Liver (tissue), 9 donors: Measurements from ENCODE around the gene TPM4. TPM values are rescaled to one million over a fixed set of nuclear protein-coding genes. Genes with fewer than 3 reads are reported as not detected.
"Not testable (repeated sequence)": the region's sequence is repeated elsewhere in the genome, so short reads cannot be mapped to it uniquely, and the experiment has no call there.

Experiments used
- DNase-seq: peaks from one replicate; pipeline ENCODE4 v3.0.0-alpha.2; 2017; ENCODE audit warnings: low spot score
- H3K27ac ChIP-seq, 2 donors: one replicate each; pipeline ENCODE4 v1.7.0; 2013; ENCODE audit warnings: inconsistent platforms in 2 of 2, low read length in 2 of 2, control low read depth in 1 of 2, low read depth in 1 of 2, mild to moderate bottlenecking in 1 of 2
- H3K27me3 ChIP-seq, 4 donors: one replicate each; pipeline versions ENCODE4 v1.6.1 to v1.7.0; 2013; ENCODE audit warnings: low read length in 3 of 4, inconsistent platforms in 1 of 4, mild to moderate bottlenecking in 1 of 4, moderate library complexity in 1 of 4; ENCODE audit not compliant: control insufficient read depth in 4 of 4, insufficient read depth in 4 of 4
- H3K36me3 ChIP-seq, 4 donors: one replicate each; pipeline versions ENCODE4 v1.6.1 to v1.7.0; 2013; ENCODE audit warnings: low read length in 3 of 4, mild to moderate bottlenecking in 3 of 4, low read depth in 1 of 4, moderate library complexity in 1 of 4; ENCODE audit not compliant: control insufficient read depth in 4 of 4, insufficient read depth in 3 of 4
- H3K4me1 ChIP-seq, 4 donors: one replicate each; pipeline versions ENCODE4 v1.6.1 to v1.7.0; 2013; ENCODE audit warnings: low read length in 3 of 4, mild to moderate bottlenecking in 3 of 4, moderate library complexity in 1 of 4; ENCODE audit not compliant: control insufficient read depth in 4 of 4, insufficient read depth in 4 of 4
- H3K4me3 ChIP-seq, 3 donors: one replicate each; pipeline versions ENCODE4 v1.6.1 to v1.7.0; 2013; ENCODE audit warnings: low read length in 3 of 3, control low read depth in 1 of 3, low read depth in 1 of 3, mild to moderate bottlenecking in 1 of 3
- H3K9ac ChIP-seq, 2 donors: one replicate each; pipeline ENCODE4 v1.7.0; 2013; ENCODE audit warnings: low read length in 2 of 2, mild to moderate bottlenecking in 2 of 2, moderate library complexity in 2 of 2, control low read depth in 1 of 2, low read depth in 1 of 2
- H3K9me3 ChIP-seq, 4 donors: one replicate each; pipeline versions ENCODE4 v1.6.1 to v1.7.0; 2013; ENCODE audit warnings: low read length in 3 of 4; ENCODE audit not compliant: control insufficient read depth in 4 of 4
- EGR1 ChIP-seq, 2 donors: IDR thresholded peaks; 2 replicates each; pipeline ENCODE4 v1.6.1; 2016 to 2018; ENCODE audit warnings: antibody characterized with exemption in 2 of 2, low read depth in 2 of 2
- FOXA1 ChIP-seq: IDR thresholded peaks from 2 replicates; pipeline ENCODE4 v1.6.1; 2016; ENCODE audit warnings: antibody characterized with exemption
- FOXA2 ChIP-seq: IDR thresholded peaks from 2 replicates; pipeline ENCODE4 v1.6.1; 2016; ENCODE audit warnings: antibody characterized with exemption
- GABPA ChIP-seq, 2 donors: IDR thresholded peaks in 1 of 2; conservative IDR thresholded peaks in 1 of 2; 2 replicates each; pipeline ENCODE4 v1.6.1; 2016; ENCODE audit warnings: antibody characterized with exemption in 2 of 2, mild to moderate bottlenecking in 1 of 2, moderate library complexity in 1 of 2
- HNF4A ChIP-seq, 2 donors: conservative IDR thresholded peaks; 2 replicates each; pipeline ENCODE4 v1.6.1; 2016; ENCODE audit warnings: antibody characterized with exemption in 2 of 2, mild to moderate bottlenecking in 2 of 2
- HNF4G ChIP-seq: IDR thresholded peaks from 2 replicates; pipeline ENCODE4 v1.6.1; 2016; ENCODE audit warnings: antibody characterized with exemption
- JUND ChIP-seq, 2 donors: IDR thresholded peaks; 2 replicates each; pipeline ENCODE4 v1.6.1; 2016; ENCODE audit warnings: antibody characterized with exemption in 2 of 2
- MAX ChIP-seq: IDR thresholded peaks from 2 replicates; pipeline ENCODE4 v1.6.1; 2016; ENCODE audit warnings: antibody characterized with exemption
- NR2F2 ChIP-seq: IDR thresholded peaks from 2 replicates; pipeline ENCODE4 v1.6.1; 2016; ENCODE audit warnings: antibody characterized with exemption
- RAD21 ChIP-seq, 2 donors: IDR thresholded peaks; 2 replicates each; pipeline ENCODE4 v1.6.1; 2016; ENCODE audit warnings: antibody characterized with exemption in 2 of 2, mild to moderate bottlenecking in 2 of 2
- RXRA ChIP-seq, 2 donors: IDR thresholded peaks; 2 replicates each; pipeline ENCODE4 v1.6.1; 2017 to 2018; ENCODE audit warnings: antibody characterized with exemption in 2 of 2, mild to moderate bottlenecking in 1 of 2
- SP1 ChIP-seq: IDR thresholded peaks from 2 replicates; pipeline ENCODE4 v1.6.1; 2018; ENCODE audit warnings: antibody characterized with exemption, mild to moderate bottlenecking
- TAF1 ChIP-seq: conservative IDR thresholded peaks from 2 replicates; pipeline ENCODE4 v1.6.1; 2016; ENCODE audit warnings: antibody characterized with exemption, mild to moderate bottlenecking
- YY1 ChIP-seq: IDR thresholded peaks from 2 replicates; pipeline ENCODE4 v1.6.1; 2016; ENCODE audit warnings: antibody characterized with exemption, mild to moderate bottlenecking
- ZBTB33 ChIP-seq: IDR thresholded peaks from 2 replicates; pipeline ENCODE4 v1.6.1; 2016; ENCODE audit warnings: antibody characterized with exemption
- WGBS: extraction: QIAGEN DNeasy Blood & Tissue Kit; methylation state at CpG from one replicate; pipeline ENCODE4 v1.1.7; 2013; 5-methylcytosine and 5-hydroxymethylcytosine counted together
- polyA plus RNA-seq, 2 donors: library from polyadenylated mRNA; stranded (reverse) in 1 of 2; unstranded in 1 of 2; fragments of 200-250 nt in 1 of 2; fragments of >200 nt in 1 of 2; fragmentation: Nextera tagmentation in 1 of 2; extraction: Ambion mirVana in 1 of 2; gene quantifications; one replicate each; pipeline versions ENCODE4 v1.2.1 to v1.2.3, GENCODE V29; 2013 to 2015
- total RNA-seq, 2 donors: library from RNA; depleted of rRNA; stranded (reverse); fragments of >200 nt; gene quantifications; one replicate each; pipeline ENCODE4 v1.2.3, GENCODE V29; 2014
- TF ChIP-seq, protein P1 (sequence below): IDR thresholded peaks from 2 replicates; pipeline ENCODE4 v1.6.1; 2016; ENCODE audit warnings: antibody characterized with exemption, mild to moderate bottlenecking
- TF ChIP-seq, protein P2 (sequence below): fragments of 150-350 bp; IDR thresholded peaks from 2 replicates; pipeline ENCODE4 v1.5.1; 2017; ENCODE audit warnings: improper control_type of control experiment, low read depth, low read length; ENCODE audit not compliant: missing input control
- TF ChIP-seq, protein P3 (sequence below): IDR thresholded peaks from 2 replicates; pipeline ENCODE4 v1.6.1; 2016; ENCODE audit warnings: antibody characterized with exemption
- donor health status: healthy.
- donor health status: healthy.
- donor health status: healthy.
- donor health status: healthy.
- donor health status: healthy.

TPM4 gene
- total and polyA plus RNA-seq, 4 donors, result 19.8 to 59.9 (median 43.4) TPM

GRCh38 chr19:16027528-16027927, 48.8 kb upstream of the TPM4 start:
- Histone ChIP-seq H3K27ac (no peak overlapping the region), H3K36me3 (no peaks in the 10 kb centered on the region), H3K27me3 (no peaks in the 10 kb centered on the region), H3K4me1 (no peaks in the 10 kb centered on the region), H3K4me3 (no peak overlapping the region), H3K9ac (no peak overlapping the region), H3K9me3 (no peaks in the 10 kb centered on the region)
- TF ChIP-seq, protein P1, sequence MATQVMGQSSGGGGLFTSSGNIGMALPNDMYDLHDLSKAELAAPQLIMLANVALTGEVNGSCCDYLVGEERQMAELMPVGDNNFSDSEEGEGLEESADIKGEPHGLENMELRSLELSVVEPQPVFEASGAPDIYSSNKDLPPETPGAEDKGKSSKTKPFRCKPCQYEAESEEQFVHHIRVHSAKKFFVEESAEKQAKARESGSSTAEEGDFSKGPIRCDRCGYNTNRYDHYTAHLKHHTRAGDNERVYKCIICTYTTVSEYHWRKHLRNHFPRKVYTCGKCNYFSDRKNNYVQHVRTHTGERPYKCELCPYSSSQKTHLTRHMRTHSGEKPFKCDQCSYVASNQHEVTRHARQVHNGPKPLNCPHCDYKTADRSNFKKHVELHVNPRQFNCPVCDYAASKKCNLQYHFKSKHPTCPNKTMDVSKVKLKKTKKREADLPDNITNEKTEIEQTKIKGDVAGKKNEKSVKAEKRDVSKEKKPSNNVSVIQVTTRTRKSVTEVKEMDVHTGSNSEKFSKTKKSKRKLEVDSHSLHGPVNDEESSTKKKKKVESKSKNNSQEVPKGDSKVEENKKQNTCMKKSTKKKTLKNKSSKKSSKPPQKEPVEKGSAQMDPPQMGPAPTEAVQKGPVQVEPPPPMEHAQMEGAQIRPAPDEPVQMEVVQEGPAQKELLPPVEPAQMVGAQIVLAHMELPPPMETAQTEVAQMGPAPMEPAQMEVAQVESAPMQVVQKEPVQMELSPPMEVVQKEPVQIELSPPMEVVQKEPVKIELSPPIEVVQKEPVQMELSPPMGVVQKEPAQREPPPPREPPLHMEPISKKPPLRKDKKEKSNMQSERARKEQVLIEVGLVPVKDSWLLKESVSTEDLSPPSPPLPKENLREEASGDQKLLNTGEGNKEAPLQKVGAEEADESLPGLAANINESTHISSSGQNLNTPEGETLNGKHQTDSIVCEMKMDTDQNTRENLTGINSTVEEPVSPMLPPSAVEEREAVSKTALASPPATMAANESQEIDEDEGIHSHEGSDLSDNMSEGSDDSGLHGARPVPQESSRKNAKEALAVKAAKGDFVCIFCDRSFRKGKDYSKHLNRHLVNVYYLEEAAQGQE, result no peak
- TF ChIP-seq RXRA (IDR thresholded peaks at IDR 0.05) (no peak), FOXA2 (no peak), ZBTB33 (no peak), TAF1 (no peak), HNF4G (no peak), SP1 (no peak), EGR1 (IDR thresholded peaks at IDR 0.05; ENCODE audit: low read depth in 2 of 2) (no peak), FOXA1 (no peak), NR2F2 (no peak), JUND (IDR thresholded peaks at IDR 0.05) (no peak), HNF4A (conservative IDR thresholded peaks at IDR 0.05) (no peak), GABPA (IDR thresholded peaks at IDR 0.05 in 1 of 2, conservative IDR thresholded peaks at IDR 0.05 in 1 of 2) (no peak), RAD21 (IDR thresholded peaks at IDR 0.05) (no peak), MAX (no peak), YY1 (no peak)
- TF ChIP-seq, protein P2, sequence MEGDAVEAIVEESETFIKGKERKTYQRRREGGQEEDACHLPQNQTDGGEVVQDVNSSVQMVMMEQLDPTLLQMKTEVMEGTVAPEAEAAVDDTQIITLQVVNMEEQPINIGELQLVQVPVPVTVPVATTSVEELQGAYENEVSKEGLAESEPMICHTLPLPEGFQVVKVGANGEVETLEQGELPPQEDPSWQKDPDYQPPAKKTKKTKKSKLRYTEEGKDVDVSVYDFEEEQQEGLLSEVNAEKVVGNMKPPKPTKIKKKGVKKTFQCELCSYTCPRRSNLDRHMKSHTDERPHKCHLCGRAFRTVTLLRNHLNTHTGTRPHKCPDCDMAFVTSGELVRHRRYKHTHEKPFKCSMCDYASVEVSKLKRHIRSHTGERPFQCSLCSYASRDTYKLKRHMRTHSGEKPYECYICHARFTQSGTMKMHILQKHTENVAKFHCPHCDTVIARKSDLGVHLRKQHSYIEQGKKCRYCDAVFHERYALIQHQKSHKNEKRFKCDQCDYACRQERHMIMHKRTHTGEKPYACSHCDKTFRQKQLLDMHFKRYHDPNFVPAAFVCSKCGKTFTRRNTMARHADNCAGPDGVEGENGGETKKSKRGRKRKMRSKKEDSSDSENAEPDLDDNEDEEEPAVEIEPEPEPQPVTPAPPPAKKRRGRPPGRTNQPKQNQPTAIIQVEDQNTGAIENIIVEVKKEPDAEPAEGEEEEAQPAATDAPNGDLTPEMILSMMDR, result no peak
- TF ChIP-seq, protein P3, sequence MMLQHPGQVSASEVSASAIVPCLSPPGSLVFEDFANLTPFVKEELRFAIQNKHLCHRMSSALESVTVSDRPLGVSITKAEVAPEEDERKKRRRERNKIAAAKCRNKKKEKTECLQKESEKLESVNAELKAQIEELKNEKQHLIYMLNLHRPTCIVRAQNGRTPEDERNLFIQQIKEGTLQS, result no peak
- WGBS, result 79% methylated on average over 6 of the region's 6 CpGs
- no peak for DNase-seq

DNA sequence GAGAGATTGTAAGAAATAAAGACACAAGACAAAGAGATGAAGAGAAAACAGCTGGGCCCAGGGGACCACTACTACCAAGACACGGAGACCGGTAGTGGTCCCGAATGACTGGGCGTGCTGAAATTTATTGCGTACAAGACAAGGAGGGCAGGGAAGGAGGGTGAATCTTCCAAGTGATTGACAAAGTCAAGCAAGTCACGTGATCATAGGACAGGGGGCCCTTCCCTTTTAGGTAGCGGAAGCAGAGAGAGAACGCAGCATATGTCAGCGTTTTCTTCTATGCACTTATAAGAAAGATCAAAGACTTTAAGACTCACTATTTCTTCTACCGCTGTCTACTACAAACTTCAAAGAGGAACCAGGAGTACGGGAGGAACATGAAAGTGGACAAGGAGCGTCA, 46.1 kb upstream of the TPM4 start:
- WGBS, result 90% methylated on average over 12 of the region's 12 CpGs
- not testable (repeated sequence) for H3K9me3 ChIP-seq, H3K27ac ChIP-seq, H3K36me3 ChIP-seq, H3K4me1 ChIP-seq, DNase-seq, H3K27me3 ChIP-seq, H3K4me3 ChIP-seq, H3K9ac ChIP-seq
